Heart right ventricle (tissue), 16 donors: ENCODE results near the gene CCDC90B. TPM values are rescaled to one million over a fixed set of nuclear protein-coding genes. Genes with fewer than 3 reads are reported as not detected.
"Not testable (repeated sequence)": the region's sequence is repeated elsewhere in the genome, so short reads cannot be mapped to it uniquely, and the experiment has no call there.

Experiments
- ATAC-seq, 8 donors: fragments of 200-7000 bp; cut with Tn5 transposase; one replicate each; pipeline ENCODE4 v1.9.1; 2020; ENCODE audit warnings: mild to moderate bottlenecking in 8 of 8, moderate library complexity in 8 of 8, moderate number of reproducible peaks in 1 of 8
- DNase-seq, 2 donors: peaks; one replicate each; pipeline ENCODE4 v3.0.0-alpha.2; 2020
- H3K27ac ChIP-seq, 10 donors: fragments of 200-600 bp; sonication (generic) in 2 of 10; one replicate each; pipeline versions ENCODE4 v1.5.0 to v1.8.0; 2020 to 2022; ENCODE audit warnings: mild to moderate bottlenecking in 3 of 10
- H3K27me3 ChIP-seq, 7 donors: fragments of 200-600 bp; one replicate each; pipeline ENCODE4 v1.8.0; 2021 to 2022; ENCODE audit warnings: mild to moderate bottlenecking in 2 of 7
- H3K36me3 ChIP-seq, 9 donors: fragments of 200-600 bp; sonication (generic) in 1 of 9; one replicate each; pipeline versions ENCODE4 v1.5.0 to v1.8.0; 2020 to 2022; ENCODE audit warnings: mild to moderate bottlenecking in 2 of 9
- H3K4me1 ChIP-seq, 9 donors: fragments of 200-600 bp; sonication (generic) in 1 of 9; one replicate each; pipeline versions ENCODE4 v1.5.0 to v1.8.0; 2020 to 2022; ENCODE audit warnings: mild to moderate bottlenecking in 4 of 9
- H3K4me3 ChIP-seq, 10 donors: fragments of 200-600 bp; sonication (generic) in 2 of 10; one replicate each; pipeline versions ENCODE4 v1.5.0 to v1.8.0; 2020 to 2022; ENCODE audit warnings: mild to moderate bottlenecking in 7 of 10, moderate library complexity in 2 of 10
- H3K9me3 ChIP-seq, 11 donors: fragments of 200-600 bp in 10 of 11; sonication (generic) in 2 of 11; one replicate each; pipeline versions ENCODE4 v1.5.0 to v1.8.0; 2013 to 2022; ENCODE audit warnings: mild to moderate bottlenecking in 2 of 11, control low read depth in 1 of 11, moderate library complexity in 1 of 11
- WGBS, 2 donors: extraction: QIAGEN DNeasy Blood & Tissue Kit; methylation state at CpG; one replicate each; pipeline ENCODE4 v1.1.7; 2013; ENCODE audit warnings: inconsistent platforms in 1 of 2; 5-methylcytosine and 5-hydroxymethylcytosine counted together
- intact Hi-C, 10 donors: fragments of 100-400 bp; cut with DNase I; formaldehyde crosslinking; loops; one replicate each; pipeline versions ENCODE4 v1.11.1 to v1.14.2; 2022
- polyA plus RNA-seq, 2 donors: library from polyadenylated mRNA; stranded (reverse); fragments of 200-250 nt; gene quantifications; one replicate each; pipeline ENCODE4 v1.2.3, GENCODE V29; 2013
- total RNA-seq, 10 donors: library from RNA; stranded (reverse); fragmentation: NEBNext Ultra II Directional in 3 of 10; extraction: Animal tissue kit (Norgen Biotek cat#: 25700) in 3 of 10; gene quantifications; one replicate each; pipeline versions ENCODE4 v1.2.1 to v1.2.4, GENCODE V29; 2021 to 2023
- TF ChIP-seq, protein P1 (sequence below), 9 donors: fragments of 200-600 bp; sonication (generic) in 2 of 9; IDR thresholded peaks; one replicate each; pipeline versions ENCODE4 v1.5.0 to v1.8.0; 2021 to 2022; ENCODE audit warnings: antibody characterized with exemption in 9 of 9, mild to moderate bottlenecking in 5 of 9, moderate library complexity in 1 of 9
- donor health status: Arrhythmogenic right ventricular cardiomyopathy.
- donor health status: ischemic (EF 13 %, LVEDD 7.1; RV severe dilation, severe dysfunction).
- donor health status: healthy with polysubstance abuse.
- donor health status: DM: no; HTN: yes; CAD: no.
- donor health status: DM: no; HTN: no; CAD: no.
- donor health status: ischemic (EF 25% LVEDD 6.9; RV normal size, moderate dysfunction).
- donor health status: ischemic (EF 25% LVEDD 5.7; RV mildly dilated, moderate dysfunction).
- donor health status: healthy.
- donor health status: DM: yes; HTN: yes; CAD: no.
- donor health status: Ischemic cardiomyopathy.
- donor health status: ischemic (EF 35%, LVEDD 5.7; RV mildly dilated, moderate dysfunction).
- donor health status: nonischemic (EF 11% LVEDD 7.7; RV severe dilation, severe dysfunction).
- donor health status: DM: yes; HTN: yes; CAD: no.
- donor health status: PGD.
- donor health status: ischemic (EF 29% LVEDD 5.4; RV normal size, mild dysfunction).
- donor health status: nonischemic (EF 23%, LVEDD 6.1; RV moderate dilation, normal function).

The CCDC90B gene
- total and polyA plus RNA-seq, 12 donors: 14.7 to 34.3 (median 27.0) TPM

DNA sequence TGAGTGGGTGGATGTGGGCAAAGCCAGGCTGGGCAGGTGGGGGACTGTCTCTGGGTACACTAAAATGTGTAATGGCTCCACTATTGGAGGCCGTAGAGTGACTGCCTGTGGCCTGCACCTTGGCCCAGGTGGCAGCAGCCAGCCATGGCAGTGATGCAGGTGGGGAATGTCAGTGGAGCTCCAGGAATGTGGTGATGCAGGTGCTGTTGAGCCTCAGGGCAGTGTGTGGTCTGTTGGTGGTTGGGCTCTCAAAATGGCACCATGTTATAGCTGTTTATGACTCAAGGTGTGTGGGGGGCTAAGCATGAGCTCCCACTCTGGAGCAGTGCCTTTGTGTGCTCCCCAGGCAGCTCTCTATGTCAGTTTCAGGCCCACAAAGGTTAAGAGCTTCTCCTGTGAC, 40.2 kb upstream of the CCDC90B start:
- no peak for DNase-seq
- H3K9me3 ChIP-seq: peaks cover 0 to 2% (median 0%) of the 10 kb centered on the region in 11 donors
- no peaks in the 10 kb centered on the region for H3K36me3 ChIP-seq
- H3K27me3 ChIP-seq: no peaks in the 10 kb centered on the region
- no peak overlapping the region for H3K27ac ChIP-seq
- H3K4me3 ChIP-seq: no peak overlapping the region
- no peak for ATAC-seq
- WGBS, 2 donors: 96 to 100% methylated on average over 1 of the region's 1 CpG
- TF ChIP-seq, protein P1, sequence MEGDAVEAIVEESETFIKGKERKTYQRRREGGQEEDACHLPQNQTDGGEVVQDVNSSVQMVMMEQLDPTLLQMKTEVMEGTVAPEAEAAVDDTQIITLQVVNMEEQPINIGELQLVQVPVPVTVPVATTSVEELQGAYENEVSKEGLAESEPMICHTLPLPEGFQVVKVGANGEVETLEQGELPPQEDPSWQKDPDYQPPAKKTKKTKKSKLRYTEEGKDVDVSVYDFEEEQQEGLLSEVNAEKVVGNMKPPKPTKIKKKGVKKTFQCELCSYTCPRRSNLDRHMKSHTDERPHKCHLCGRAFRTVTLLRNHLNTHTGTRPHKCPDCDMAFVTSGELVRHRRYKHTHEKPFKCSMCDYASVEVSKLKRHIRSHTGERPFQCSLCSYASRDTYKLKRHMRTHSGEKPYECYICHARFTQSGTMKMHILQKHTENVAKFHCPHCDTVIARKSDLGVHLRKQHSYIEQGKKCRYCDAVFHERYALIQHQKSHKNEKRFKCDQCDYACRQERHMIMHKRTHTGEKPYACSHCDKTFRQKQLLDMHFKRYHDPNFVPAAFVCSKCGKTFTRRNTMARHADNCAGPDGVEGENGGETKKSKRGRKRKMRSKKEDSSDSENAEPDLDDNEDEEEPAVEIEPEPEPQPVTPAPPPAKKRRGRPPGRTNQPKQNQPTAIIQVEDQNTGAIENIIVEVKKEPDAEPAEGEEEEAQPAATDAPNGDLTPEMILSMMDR (IDR thresholded peaks at IDR 0.05): no peak
- no peaks in the 10 kb centered on the region for H3K4me1 ChIP-seq
- intact Hi-C loops: no loop called here

DNA sequence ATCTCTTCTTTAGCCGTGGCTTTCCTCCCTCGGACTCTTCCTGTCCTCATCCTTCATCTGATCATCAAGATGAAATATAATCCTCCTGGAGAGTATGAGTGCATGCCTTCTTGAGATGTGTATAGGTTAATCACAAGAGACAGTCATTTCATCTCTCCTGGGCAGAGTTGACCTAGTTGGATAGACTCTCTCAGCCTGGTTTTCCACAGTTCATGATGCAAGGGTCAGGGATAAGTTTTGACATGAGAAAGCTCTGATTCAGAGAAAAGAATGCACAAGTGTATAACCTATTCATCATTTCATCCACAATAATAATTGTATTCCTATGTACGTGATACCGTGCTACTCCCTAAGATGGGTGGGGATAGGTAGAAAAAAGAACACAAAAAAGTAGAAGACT, 33.2 kb upstream of the CCDC90B start:
- TF ChIP-seq, protein P1 (IDR thresholded peaks at IDR 0.05): no peak
- intact Hi-C loops: no loop called here
- Histone ChIP-seq H3K4me3 (no peak overlapping the region), H3K27ac (no peak overlapping the region), H3K9me3 (peaks cover 0 to 2% (median 0%) of the 10 kb centered on the region in 11 donors), H3K36me3 (no peaks in the 10 kb centered on the region), H3K27me3 (no peaks in the 10 kb centered on the region), H3K4me1 (no peaks in the 10 kb centered on the region)
- DNase-seq (no peak), ATAC-seq (no peak)
- 64 to 78% methylated on average over 4 of the region's 4 CpGs for WGBS, 2 donors

DNA sequence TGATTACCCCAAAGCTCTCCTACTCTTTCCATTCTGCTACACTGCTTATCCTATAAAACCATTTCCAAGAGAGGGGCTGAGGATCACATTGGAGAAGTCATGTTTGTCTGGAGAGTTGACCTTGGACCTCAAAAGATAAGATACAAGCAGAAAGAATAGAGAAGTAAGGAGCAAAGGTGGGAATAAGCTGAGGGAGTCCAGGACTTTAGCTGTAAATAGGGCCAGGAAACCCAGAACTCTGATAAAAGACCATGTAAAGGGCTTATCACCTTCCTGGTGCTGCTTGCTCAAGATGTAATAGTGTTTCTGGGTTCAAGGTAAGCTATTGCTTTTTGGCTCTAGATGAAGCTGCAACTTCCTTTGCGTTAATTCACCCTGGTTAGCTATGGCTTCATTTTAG, 32.8 kb upstream of the CCDC90B start:
- H3K4me1 ChIP-seq: no peaks in the 10 kb centered on the region
- intact Hi-C loops: no loop called here
- TF ChIP-seq, protein P1 (IDR thresholded peaks at IDR 0.05): no peak
- no peak for ATAC-seq
- peaks cover 0 to 2% (median 0%) of the 10 kb centered on the region in 11 donors for H3K9me3 ChIP-seq
- no peak for DNase-seq
- no peaks in the 10 kb centered on the region for H3K27me3 ChIP-seq
- H3K36me3 ChIP-seq: no peaks in the 10 kb centered on the region
- no peak overlapping the region for H3K27ac ChIP-seq
- no peak overlapping the region for H3K4me3 ChIP-seq
- 84 to 93% methylated on average over 1 of the region's 1 CpG for WGBS, 2 donors

DNA sequence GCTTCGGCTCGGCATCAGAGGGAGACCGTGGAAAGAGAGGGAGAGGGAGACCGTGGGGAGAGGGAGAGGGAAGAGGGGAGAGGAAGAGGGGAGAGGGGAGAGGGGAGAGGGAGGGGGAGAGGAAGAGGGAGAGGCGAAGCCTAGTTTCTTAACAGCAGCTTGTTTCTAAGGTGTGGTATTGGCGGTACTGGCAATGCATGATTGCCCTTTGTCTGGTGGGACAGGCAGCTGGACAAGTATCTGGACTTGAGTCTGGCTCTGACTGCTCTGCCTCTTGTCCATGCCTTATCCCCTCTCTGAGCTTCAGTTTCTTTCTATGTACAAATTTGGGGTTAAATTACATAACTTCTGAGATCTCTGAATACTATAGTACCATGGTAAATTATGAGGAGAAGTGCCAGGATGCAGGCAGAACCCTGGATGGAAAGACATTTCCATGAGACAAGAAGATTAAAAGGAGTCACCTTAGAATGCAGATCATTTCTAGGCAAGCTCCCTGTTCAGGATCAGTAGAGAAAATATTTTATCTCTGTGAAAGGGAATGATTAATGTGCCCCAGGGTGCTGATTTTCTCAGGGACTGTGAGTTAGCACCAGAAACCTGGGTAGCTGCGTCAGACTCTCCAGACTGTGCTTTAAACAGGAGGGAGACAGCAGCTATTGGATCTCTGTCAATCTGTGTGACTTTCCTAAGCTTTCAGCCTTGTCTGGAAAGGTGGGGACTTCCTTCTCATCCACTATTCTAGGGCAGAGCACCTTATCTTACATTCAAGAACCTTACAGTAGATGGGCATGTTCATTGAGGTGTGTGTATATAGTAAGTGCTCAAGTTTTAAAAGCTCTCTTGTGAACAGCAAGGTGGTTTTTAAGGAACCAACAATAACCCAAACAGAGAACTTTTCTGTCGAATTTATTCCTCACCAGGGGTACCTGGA, 31.9 kb upstream of the CCDC90B start:
- Histone ChIP-seq H3K27me3 (no peaks in the 10 kb centered on the region), H3K9me3 (peaks cover 0 to 2% (median 0%) of the 10 kb centered on the region in 11 donors), H3K4me1 (no peaks in the 10 kb centered on the region), H3K4me3 (no peak overlapping the region), H3K27ac (no peak overlapping the region), H3K36me3 (no peaks in the 10 kb centered on the region)
- intact Hi-C loops: no loop called here
- TF ChIP-seq, protein P1 (IDR thresholded peaks at IDR 0.05): no peak
- ATAC-seq (no peak), DNase-seq (no peak)
- WGBS, 2 donors: 81% methylated on average over 8 of the region's 8 CpGs

DNA sequence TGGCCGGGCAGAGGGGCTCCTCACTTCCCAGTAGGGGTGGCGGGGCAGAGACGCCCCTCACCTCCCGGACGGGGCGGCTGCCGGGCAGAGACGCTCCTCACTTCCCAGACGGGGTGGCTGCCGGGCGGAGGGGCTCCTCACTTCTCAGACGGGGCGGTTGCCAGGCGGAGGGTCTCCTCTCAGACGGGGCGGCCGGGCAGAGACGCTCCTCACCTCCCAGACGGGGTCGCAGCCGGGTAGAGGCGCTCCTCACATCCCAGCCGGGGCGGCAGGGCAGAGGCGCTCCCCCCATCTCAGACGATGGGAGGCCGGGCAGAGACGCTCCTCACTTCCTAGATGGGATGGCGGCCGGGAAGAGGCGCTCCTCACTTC, 30.7 kb upstream of the CCDC90B start:
- H3K36me3 ChIP-seq, H3K4me3 ChIP-seq, H3K9me3 ChIP-seq, H3K4me1 ChIP-seq, DNase-seq, intact Hi-C loops, ATAC-seq, H3K27me3 ChIP-seq, H3K27ac ChIP-seq: not testable (repeated sequence)
- 97 to 98% methylated on average over 31 of the region's 31 CpGs for WGBS, 2 donors

DNA sequence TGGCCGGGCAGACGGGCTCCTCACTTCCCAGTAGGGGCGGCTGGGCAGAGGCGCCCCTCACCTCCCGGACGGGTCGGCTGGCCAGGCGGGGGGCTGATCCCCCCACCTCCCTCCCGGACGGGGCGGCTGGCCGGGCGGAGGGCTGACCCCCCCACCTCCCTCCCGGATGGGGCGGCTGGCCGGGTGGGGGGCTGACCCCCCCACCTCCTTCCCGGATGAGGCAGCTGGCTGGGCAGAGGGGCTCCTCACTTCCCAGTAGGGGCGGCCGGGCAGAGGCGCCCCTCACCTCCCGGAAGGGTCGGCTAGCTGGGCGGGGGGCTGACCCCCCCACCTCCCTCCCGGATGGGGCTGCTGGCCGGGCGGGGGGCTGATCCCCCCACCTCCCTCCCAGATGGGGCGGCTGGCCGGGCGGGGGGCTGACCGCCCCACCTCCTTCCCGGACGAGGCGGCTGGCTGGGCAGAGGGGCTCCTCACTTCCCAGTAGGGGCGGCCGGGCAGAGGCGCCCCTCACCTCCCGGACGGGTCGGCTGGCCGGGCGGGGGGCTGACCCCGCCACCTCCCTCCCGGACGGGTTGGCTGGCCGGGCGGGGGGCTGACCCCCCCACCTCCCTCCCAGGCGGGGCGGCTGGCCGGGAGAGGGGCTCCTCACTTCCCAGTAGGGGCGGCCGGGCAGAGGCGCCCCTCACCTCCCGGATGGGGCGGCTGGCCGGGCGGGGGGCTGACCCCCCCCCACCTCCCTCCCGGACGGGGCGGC, 30.2 kb upstream of the CCDC90B start:
- H3K27me3 ChIP-seq, H3K9me3 ChIP-seq, H3K4me1 ChIP-seq, DNase-seq, H3K36me3 ChIP-seq, ATAC-seq, intact Hi-C loops, H3K27ac ChIP-seq, H3K4me3 ChIP-seq: not testable (repeated sequence)
- WGBS, 2 donors: 91 to 92% methylated on average over 57 to 59 of the region's 59 CpGs
